HL-60 (cell line): ENCODE measurements around the gene MYH11.

Experiments used
- DNase-seq, 2 experiments: peaks; one replicate each; pipeline ENCODE4 v3.0.0-alpha.2; 2010 to 2020; ENCODE audit warnings: low read depth in 1 of 2, low spot score in 1 of 2
- H3K27ac ChIP-seq: fragments of 250-450 bp; sonication (Bioruptor Pico); replicated peaks from 2 replicates; pipeline ENCODE4 v1.5.1; 2020; ENCODE audit warnings: mild to moderate bottlenecking, moderate library complexity
- H3K27me3 ChIP-seq: fragments of 250-450 bp; sonication (Bioruptor Pico); 2 replicates; pipeline ENCODE4 v1.5.1; 2021; ENCODE audit warnings: mild to moderate bottlenecking, moderate library complexity; ENCODE audit not compliant: insufficient read depth, poor library complexity, severe bottlenecking
- H3K4me3 ChIP-seq: replicated peaks from 2 replicates; pipeline ENCODE4 v1.5.1; 2011; ENCODE audit warnings: mild to moderate bottlenecking, control low read depth, low read length; ENCODE audit not compliant: insufficient read depth
- CTCF ChIP-seq: IDR thresholded peaks from one replicate; pipeline ENCODE4 v1.5.1; 2011; ENCODE audit warnings: low read length, control low read depth, inconsistent platforms; ENCODE audit not compliant: insufficient read depth
- GABPA ChIP-seq: IDR thresholded peaks from 2 replicates; pipeline ENCODE4 v1.6.1; 2012; ENCODE audit warnings: low read depth
- POLR2AphosphoS5 ChIP-seq: IDR thresholded peaks from 2 replicates; pipeline ENCODE4 v1.6.1; 2012; ENCODE audit warnings: low read depth
- SPI1 ChIP-seq: IDR thresholded peaks from 2 replicates; pipeline ENCODE4 v1.6.1; 2012; ENCODE audit warnings: low read depth, mild to moderate bottlenecking, borderline replicate concordance
- TF ChIP-seq, protein P1 (sequence below): IDR thresholded peaks from 2 replicates; pipeline ENCODE4 v1.6.1; 2012; ENCODE audit warnings: low read depth; ENCODE audit not compliant: insufficient replicate concordance

Gene MYH11

GRCh38 chr16:15775209-15775608 lies 81.6 kb downstream of the MYH11 start:
- TF ChIP-seq GABPA (no peak), POLR2AphosphoS5 (no peak), CTCF (no peak), SPI1 (no peak)
- TF ChIP-seq, protein P1, sequence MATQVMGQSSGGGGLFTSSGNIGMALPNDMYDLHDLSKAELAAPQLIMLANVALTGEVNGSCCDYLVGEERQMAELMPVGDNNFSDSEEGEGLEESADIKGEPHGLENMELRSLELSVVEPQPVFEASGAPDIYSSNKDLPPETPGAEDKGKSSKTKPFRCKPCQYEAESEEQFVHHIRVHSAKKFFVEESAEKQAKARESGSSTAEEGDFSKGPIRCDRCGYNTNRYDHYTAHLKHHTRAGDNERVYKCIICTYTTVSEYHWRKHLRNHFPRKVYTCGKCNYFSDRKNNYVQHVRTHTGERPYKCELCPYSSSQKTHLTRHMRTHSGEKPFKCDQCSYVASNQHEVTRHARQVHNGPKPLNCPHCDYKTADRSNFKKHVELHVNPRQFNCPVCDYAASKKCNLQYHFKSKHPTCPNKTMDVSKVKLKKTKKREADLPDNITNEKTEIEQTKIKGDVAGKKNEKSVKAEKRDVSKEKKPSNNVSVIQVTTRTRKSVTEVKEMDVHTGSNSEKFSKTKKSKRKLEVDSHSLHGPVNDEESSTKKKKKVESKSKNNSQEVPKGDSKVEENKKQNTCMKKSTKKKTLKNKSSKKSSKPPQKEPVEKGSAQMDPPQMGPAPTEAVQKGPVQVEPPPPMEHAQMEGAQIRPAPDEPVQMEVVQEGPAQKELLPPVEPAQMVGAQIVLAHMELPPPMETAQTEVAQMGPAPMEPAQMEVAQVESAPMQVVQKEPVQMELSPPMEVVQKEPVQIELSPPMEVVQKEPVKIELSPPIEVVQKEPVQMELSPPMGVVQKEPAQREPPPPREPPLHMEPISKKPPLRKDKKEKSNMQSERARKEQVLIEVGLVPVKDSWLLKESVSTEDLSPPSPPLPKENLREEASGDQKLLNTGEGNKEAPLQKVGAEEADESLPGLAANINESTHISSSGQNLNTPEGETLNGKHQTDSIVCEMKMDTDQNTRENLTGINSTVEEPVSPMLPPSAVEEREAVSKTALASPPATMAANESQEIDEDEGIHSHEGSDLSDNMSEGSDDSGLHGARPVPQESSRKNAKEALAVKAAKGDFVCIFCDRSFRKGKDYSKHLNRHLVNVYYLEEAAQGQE, result no peak
- H3K27ac ChIP-seq, result no peak overlapping the region
- no peak overlapping the region for H3K4me3 ChIP-seq
- no peaks in the 10 kb centered on the region for H3K27me3 ChIP-seq
- DNase-seq, result no peak

DNA sequence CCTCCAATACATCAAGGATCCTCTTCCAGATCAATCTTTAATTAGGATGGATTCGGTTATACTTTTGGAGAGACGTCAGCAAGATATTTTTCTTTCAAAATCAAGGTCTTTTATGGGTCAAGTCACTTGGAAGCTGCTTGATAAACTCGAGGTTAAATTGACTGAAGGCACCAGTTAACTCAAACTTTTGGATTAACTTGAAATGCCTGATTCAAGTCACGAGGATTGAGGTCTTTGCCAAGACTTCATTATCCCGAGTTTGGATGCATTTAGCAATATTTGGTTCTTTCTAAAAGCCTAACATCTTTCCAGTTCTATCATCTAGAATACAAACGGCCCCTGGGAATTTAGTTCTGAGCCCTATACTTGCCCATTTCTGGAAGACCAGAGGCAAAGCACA lies 82.9 kb downstream of the MYH11 start:
- H3K27me3 ChIP-seq, result no peaks in the 10 kb centered on the region
- DNase-seq, result no peak
- TF ChIP-seq CTCF (no peak), POLR2AphosphoS5 (no peak), SPI1 (no peak), GABPA (no peak)
- TF ChIP-seq, protein P1, result no peak
- no peak overlapping the region for H3K4me3 ChIP-seq
- no peak overlapping the region for H3K27ac ChIP-seq

DNA sequence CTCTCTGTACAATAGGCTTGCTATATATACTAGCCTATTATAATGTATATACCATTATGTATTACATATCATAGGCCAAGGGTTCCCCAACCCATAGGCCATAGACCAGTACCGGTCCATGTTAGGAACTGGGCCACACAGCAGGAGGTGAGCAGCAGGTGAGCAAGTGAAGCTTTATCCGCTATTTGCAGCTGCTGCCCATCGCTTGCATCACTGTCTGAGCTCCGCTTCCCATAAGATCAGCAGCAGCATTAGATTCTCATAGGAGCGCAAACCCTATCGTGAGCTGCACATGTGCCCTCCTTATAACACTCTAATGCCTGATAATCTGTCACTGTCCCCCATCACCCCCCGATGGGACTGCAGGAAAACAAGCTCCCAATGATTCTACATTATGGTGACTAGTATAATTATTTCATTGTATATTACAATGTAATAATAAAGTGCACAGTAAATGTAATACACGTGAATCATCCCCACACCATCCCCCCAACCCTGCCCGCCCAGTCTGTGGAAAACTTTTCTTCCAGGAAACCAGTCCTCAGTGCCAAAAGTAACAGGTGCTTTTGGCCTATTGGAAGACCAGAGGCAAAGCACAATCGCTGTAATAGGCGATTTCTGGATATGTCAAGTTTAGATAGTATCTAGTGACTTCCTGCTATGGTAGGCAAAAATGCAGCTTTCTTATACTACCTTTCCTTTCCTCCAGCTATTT lies 84.1 kb downstream of the MYH11 start:
- Histone ChIP-seq H3K4me3 (no peak overlapping the region), H3K27me3 (no peaks in the 10 kb centered on the region), H3K27ac (no peak overlapping the region)
- no peak for DNase-seq
- TF ChIP-seq SPI1 (no peak), GABPA (no peak), POLR2AphosphoS5 (no peak), CTCF (no peak)
- TF ChIP-seq, protein P1, result no peak
